ENCODE results near the gene CCDC194. TPM values are rescaled to one million over a fixed set of nuclear protein-coding genes. Genes with fewer than 3 reads are reported as not detected.
A peak's percentile ranks its signal among the peaks of the same experiment; 100 is the strongest.

Gene CCDC194
- 1.9 and 2.6 TPM in 2 replicates for total RNA-seq

- H3K27me3 Mint-ChIP-seq (ENCODE audit: insufficient read depth) = peaks cover 11% of the 10 kb centered on the region
- intact Hi-C loops (cut with micrococcal nuclease) = no loop called here
- DNase-seq (ENCODE audit: low spot score) = no peak
- peaks cover 20% of the 10 kb centered on the region for H3K4me1 Mint-ChIP-seq (ENCODE audit: low read depth)
- H3K36me3 Mint-ChIP-seq (ENCODE audit: low read depth) = peaks cover 4% of the 10 kb centered on the region
- peak within 1 kb of the TSS; percentile 31 for H3K4me3 Mint-ChIP-seq
- H3K27ac Mint-ChIP-seq = peak within 1 kb of the TSS; percentile 41
- H3K9me3 Mint-ChIP-seq = peaks cover 4% of the 10 kb centered on the region
Measured at GRCh38 chr19:17393914-17394313, at the start of gene CCDC194. Gene CCDC194, minus strand, starts transcription at chr19:17394196. Its CDS starts 38 bp downstream, at chr19:17394158.

- no peak for DNase-seq (ENCODE audit: low spot score)
- H3K9me3 Mint-ChIP-seq = no peaks in the 10 kb centered on the region
- intact Hi-C loops (cut with micrococcal nuclease) = loop anchor here (1.0 kb wide), 1 partner anchor 25 kb away; no protein-coding TSS in a partner anchor
- no peaks in the 10 kb centered on the region for H3K36me3 Mint-ChIP-seq (ENCODE audit: low read depth)
- peaks cover 3% of the 10 kb centered on the region for H3K27me3 Mint-ChIP-seq (ENCODE audit: insufficient read depth)
- H3K4me1 Mint-ChIP-seq (ENCODE audit: low read depth) = no peaks in the 10 kb centered on the region
- no peak overlapping the region for H3K27ac Mint-ChIP-seq
- no peak overlapping the region for H3K4me3 Mint-ChIP-seq
Measured at GRCh38 chr19:17441241-17442021, 47.4 kb upstream of the CCDC194 start.

- no peak for DNase-seq (ENCODE audit: low spot score)
- intact Hi-C loops (cut with micrococcal nuclease) = no loop called here
- no peaks in the 10 kb centered on the region for H3K4me1 Mint-ChIP-seq (ENCODE audit: low read depth)
- no peaks in the 10 kb centered on the region for H3K9me3 Mint-ChIP-seq
- no peaks in the 10 kb centered on the region for H3K36me3 Mint-ChIP-seq (ENCODE audit: low read depth)
- no peak overlapping the region for H3K27ac Mint-ChIP-seq
- peaks cover 3% of the 10 kb centered on the region for H3K27me3 Mint-ChIP-seq (ENCODE audit: insufficient read depth)
- H3K4me3 Mint-ChIP-seq = no peak overlapping the region
Measured at GRCh38 chr19:17436874-17437267, 42.9 kb upstream of the CCDC194 start.

GRCh38 chr19:17436094-17436873 is 42.3 kb upstream of the CCDC194 start:
- Mint-ChIP-seq H3K27ac (no peak overlapping the region), H3K4me3 (no peak overlapping the region), H3K4me1 (ENCODE audit: low read depth) (no peaks in the 10 kb centered on the region), H3K9me3 (no peaks in the 10 kb centered on the region), H3K36me3 (ENCODE audit: low read depth) (no peaks in the 10 kb centered on the region), H3K27me3 (ENCODE audit: insufficient read depth) (peaks cover 3% of the 10 kb centered on the region)
- no peak for DNase-seq (ENCODE audit: low spot score)
- intact Hi-C loops (cut with micrococcal nuclease) = no loop called here

GRCh38 chr19:17435218-17435617 is 41.2 kb upstream of the CCDC194 start:
- H3K36me3 Mint-ChIP-seq (ENCODE audit: low read depth) = no peaks in the 10 kb centered on the region
- H3K27me3 Mint-ChIP-seq (ENCODE audit: insufficient read depth) = peaks cover 3% of the 10 kb centered on the region
- no peak overlapping the region for H3K27ac Mint-ChIP-seq
- no peaks in the 10 kb centered on the region for H3K4me1 Mint-ChIP-seq (ENCODE audit: low read depth)
- no peak overlapping the region for H3K4me3 Mint-ChIP-seq
- intact Hi-C loops (cut with micrococcal nuclease) = no loop called here
- no peak for DNase-seq (ENCODE audit: low spot score)
- no peaks in the 10 kb centered on the region for H3K9me3 Mint-ChIP-seq

GRCh38 chr19:17431417-17431816 is 37.4 kb upstream of the CCDC194 start:
- Mint-ChIP-seq H3K36me3 (ENCODE audit: low read depth) (no peaks in the 10 kb centered on the region), H3K4me1 (ENCODE audit: low read depth) (no peaks in the 10 kb centered on the region), H3K4me3 (no peak overlapping the region), H3K27me3 (ENCODE audit: insufficient read depth) (no peaks in the 10 kb centered on the region), H3K9me3 (no peaks in the 10 kb centered on the region), H3K27ac (no peak overlapping the region)
- intact Hi-C loops (cut with micrococcal nuclease) = no loop called here
- DNase-seq (ENCODE audit: low spot score) = no peak

GRCh38 chr19:17429641-17430113 is 35.7 kb upstream of the CCDC194 start:
- Mint-ChIP-seq H3K9me3 (no peaks in the 10 kb centered on the region), H3K36me3 (ENCODE audit: low read depth) (no peaks in the 10 kb centered on the region), H3K4me1 (ENCODE audit: low read depth) (no peaks in the 10 kb centered on the region), H3K27ac (no peak overlapping the region), H3K4me3 (no peak overlapping the region), H3K27me3 (ENCODE audit: insufficient read depth) (no peaks in the 10 kb centered on the region)
- DNase-seq (ENCODE audit: low spot score) = no peak
- intact Hi-C loops (cut with micrococcal nuclease) = no loop called here

GRCh38 chr19:17424743-17425365 is 30.9 kb upstream of the CCDC194 start:
- Mint-ChIP-seq H3K4me3 (no peak overlapping the region), H3K9me3 (no peaks in the 10 kb centered on the region), H3K27ac (no peak overlapping the region), H3K27me3 (ENCODE audit: insufficient read depth) (no peaks in the 10 kb centered on the region), H3K36me3 (ENCODE audit: low read depth) (no peaks in the 10 kb centered on the region), H3K4me1 (ENCODE audit: low read depth) (peaks cover 6% of the 10 kb centered on the region)
- DNase-seq (ENCODE audit: low spot score) = no peak
- intact Hi-C loops (cut with micrococcal nuclease) = no loop called here

- Mint-ChIP-seq H3K4me3 (no peak overlapping the region), H3K27ac (peak overlapping the region; percentile 55), H3K9me3 (no peaks in the 10 kb centered on the region), H3K4me1 (ENCODE audit: low read depth) (peaks cover 16% of the 10 kb centered on the region), H3K27me3 (ENCODE audit: insufficient read depth) (no peaks in the 10 kb centered on the region), H3K36me3 (ENCODE audit: low read depth) (no peaks in the 10 kb centered on the region)
- intact Hi-C loops (cut with micrococcal nuclease) = no loop called here
- no peak for DNase-seq (ENCODE audit: low spot score)
Measured at GRCh38 chr19:17423429-17424208, 29.6 kb upstream of the CCDC194 start.

- Mint-ChIP-seq H3K9me3 (no peaks in the 10 kb centered on the region), H3K36me3 (ENCODE audit: low read depth) (peaks cover 5% of the 10 kb centered on the region), H3K4me3 (no peak overlapping the region), H3K27ac (no peak overlapping the region), H3K27me3 (ENCODE audit: insufficient read depth) (no peaks in the 10 kb centered on the region), H3K4me1 (ENCODE audit: low read depth) (peaks cover 17% of the 10 kb centered on the region)
- DNase-seq (ENCODE audit: low spot score) = no peak
- intact Hi-C loops (cut with micrococcal nuclease) = no loop called here
Measured at GRCh38 chr19:17421942-17422341, 27.9 kb upstream of the CCDC194 start.

GRCh38 chr19:17420475-17420924 is 26.5 kb upstream of the CCDC194 start:
- Mint-ChIP-seq H3K27ac (peak overlapping the region; percentile 82), H3K4me3 (peak overlapping the region; percentile 94), H3K9me3 (no peaks in the 10 kb centered on the region), H3K36me3 (ENCODE audit: low read depth) (peaks cover 13% of the 10 kb centered on the region), H3K4me1 (ENCODE audit: low read depth) (peaks cover 17% of the 10 kb centered on the region), H3K27me3 (ENCODE audit: insufficient read depth) (no peaks in the 10 kb centered on the region)
- no peak for DNase-seq (ENCODE audit: low spot score)
- intact Hi-C loops (cut with micrococcal nuclease) = loop anchor here (1.0 kb wide), 2 partner anchors 29 to 50 kb away; partner anchors contain the start of gene SLC27A1

Measured in activated T-helper 1 cell treated with anti-CD3 and anti-CD28 coated beads, Interleukin-12 subunit alpha, Interleukin-12 subunit beta, Interleukin-2, Interleukin-4 antibody, amounts not matched to agents 30 ng/mL and 10 ng/mL and 1 ng/mL, durations not matched to agents 14 hours and 24 hours and 36 hours (primary cell).